ENCODE measurements around the gene TMEM236.
A peak's percentile ranks its signal among the peaks of the same experiment; 100 is the strongest.

TMEM236 gene

GRCh38 chr10:17735166-17735941 lies 16.6 kb upstream of the TMEM236 start:
- no peaks in the 10 kb centered on the region for H3F3A ChIP-seq (ENCODE audit: low read depth)
- no peak overlapping the region for H3K4me3 ChIP-seq (ENCODE audit: low read length, poor library complexity, severe bottlenecking)
- no peaks in the 10 kb centered on the region for H4K20me1 ChIP-seq (ENCODE audit: insufficient read depth, low read length, poor library complexity, severe bottlenecking)
- no peak overlapping the region for H3K9ac ChIP-seq (ENCODE audit: low read depth, low read length, poor library complexity, severe bottlenecking)
- H3K27me3 ChIP-seq (ENCODE audit: insufficient read depth, low read length, poor library complexity, severe bottlenecking): no peaks in the 10 kb centered on the region
- no peak overlapping the region for H2AFZ ChIP-seq (ENCODE audit: low read length)
- no peaks in the 10 kb centered on the region for H3K9me3 ChIP-seq (ENCODE audit: insufficient read depth, low read depth, low read length)
- no peaks in the 10 kb centered on the region for H3K4me1 ChIP-seq (ENCODE audit: insufficient read depth, low read length, poor library complexity, severe bottlenecking)
- no peaks in the 10 kb centered on the region for H3K9me2 ChIP-seq (replicated peaks; ENCODE audit: low read depth, low read length)
- H3K36me3 ChIP-seq (ENCODE audit: insufficient read depth, low read length): no peaks in the 10 kb centered on the region
- no peaks in the 10 kb centered on the region for H3K79me2 ChIP-seq (ENCODE audit: insufficient read depth, low read length)
- no peak overlapping the region for H3K4me2 ChIP-seq (ENCODE audit: low read depth, low read length, poor library complexity, severe bottlenecking)
- no peak for TF ChIP-seq EZH2phosphoT487 (IDR thresholded peaks at IDR 0.05; ENCODE audit: borderline replicate concordance)
- TF ChIP-seq CTCF (conservative IDR thresholded peaks at IDR 0.05; ENCODE audit: low read length): no peak

GRCh38 chr10:17736223-17736622 lies 15.8 kb upstream of the TMEM236 start:
- no peak overlapping the region for H3K4me2 ChIP-seq (ENCODE audit: low read depth, low read length, poor library complexity, severe bottlenecking)
- no peaks in the 10 kb centered on the region for H3K27me3 ChIP-seq (ENCODE audit: insufficient read depth, low read length, poor library complexity, severe bottlenecking)
- H3K9me3 ChIP-seq (ENCODE audit: insufficient read depth, low read depth, low read length): no peaks in the 10 kb centered on the region
- no peaks in the 10 kb centered on the region for H3K79me2 ChIP-seq (ENCODE audit: insufficient read depth, low read length)
- TF ChIP-seq EZH2phosphoT487 (IDR thresholded peaks at IDR 0.05; ENCODE audit: borderline replicate concordance): no peak
- peak; percentile 44 for TF ChIP-seq CTCF (conservative IDR thresholded peaks at IDR 0.05; ENCODE audit: low read length)
- H3K9me2 ChIP-seq (replicated peaks; ENCODE audit: low read depth, low read length): no peaks in the 10 kb centered on the region
- H3K4me1 ChIP-seq (ENCODE audit: insufficient read depth, low read length, poor library complexity, severe bottlenecking): no peaks in the 10 kb centered on the region
- H2AFZ ChIP-seq (ENCODE audit: low read length): peak overlapping the region; percentile 46; the same call in 1 of the 2 replicates
- H3K36me3 ChIP-seq (ENCODE audit: insufficient read depth, low read length): no peaks in the 10 kb centered on the region
- H4K20me1 ChIP-seq (ENCODE audit: insufficient read depth, low read length, poor library complexity, severe bottlenecking): no peaks in the 10 kb centered on the region
- no peak overlapping the region for H3K4me3 ChIP-seq (ENCODE audit: low read length, poor library complexity, severe bottlenecking)
- H3F3A ChIP-seq (ENCODE audit: low read depth): no peaks in the 10 kb centered on the region
- no peak overlapping the region for H3K9ac ChIP-seq (ENCODE audit: low read depth, low read length, poor library complexity, severe bottlenecking)

- H3K9me3 ChIP-seq (ENCODE audit: insufficient read depth, low read depth, low read length): no peaks in the 10 kb centered on the region
- no peaks in the 10 kb centered on the region for H3F3A ChIP-seq (ENCODE audit: low read depth)
- H3K4me2 ChIP-seq (ENCODE audit: low read depth, low read length, poor library complexity, severe bottlenecking): no peak overlapping the region
- H3K9me2 ChIP-seq (replicated peaks; ENCODE audit: low read depth, low read length): no peaks in the 10 kb centered on the region
- TF ChIP-seq EZH2phosphoT487 (IDR thresholded peaks at IDR 0.05; ENCODE audit: borderline replicate concordance) (no peak), CTCF (conservative IDR thresholded peaks at IDR 0.05; ENCODE audit: low read length) (peak; percentile 76)
- no peaks in the 10 kb centered on the region for H3K4me1 ChIP-seq (ENCODE audit: insufficient read depth, low read length, poor library complexity, severe bottlenecking)
- no peaks in the 10 kb centered on the region for H4K20me1 ChIP-seq (ENCODE audit: insufficient read depth, low read length, poor library complexity, severe bottlenecking)
- H3K79me2 ChIP-seq (ENCODE audit: insufficient read depth, low read length): no peaks in the 10 kb centered on the region
- H3K27me3 ChIP-seq (ENCODE audit: insufficient read depth, low read length, poor library complexity, severe bottlenecking): no peaks in the 10 kb centered on the region
- no peak overlapping the region for H2AFZ ChIP-seq (ENCODE audit: low read length)
- no peak overlapping the region for H3K9ac ChIP-seq (ENCODE audit: low read depth, low read length, poor library complexity, severe bottlenecking)
- H3K4me3 ChIP-seq (ENCODE audit: low read length, poor library complexity, severe bottlenecking): no peak overlapping the region
- no peaks in the 10 kb centered on the region for H3K36me3 ChIP-seq (ENCODE audit: insufficient read depth, low read length)
Measured at GRCh38 chr10:17737027-17737965, 14.7 kb upstream of the TMEM236 start.

All from Loucy (cell line).